GM18861 (cell line): Measurements from ENCODE around the gene GEMIN7.
"Not testable (repeated sequence)": the region's sequence is repeated elsewhere in the genome, so short reads cannot be mapped to it uniquely, and the experiment has no call there.

Source experiments
- ATAC-seq: cut with Tn5 transposase; IDR thresholded peaks from one replicate; pipeline ENCODE4 v1.9.1; 2021; ENCODE audit not compliant: unreplicated experiment

The GEMIN7 gene

GRCh38 chr19:45103156-45103507, 24.1 kb downstream of the GEMIN7 start:
- no peak for ATAC-seq

- ATAC-seq: no peak
Observed at GRCh38 chr19:45103508-45104319, 24.7 kb downstream of the GEMIN7 start.

- no peak for ATAC-seq
Observed at GRCh38 chr19:45104658-45105349, 25.7 kb downstream of the GEMIN7 start.

- ATAC-seq: not testable (repeated sequence)
Observed at GRCh38 chr19:45106363-45106762, 27.3 kb downstream of the GEMIN7 start.

- no peak for ATAC-seq
Observed at GRCh38 chr19:45107621-45108150, 28.6 kb downstream of the GEMIN7 start.

GRCh38 chr19:45110851-45111266, 31.8 kb downstream of the GEMIN7 start:
- ATAC-seq: no peak

GRCh38 chr19:45112111-45112827, 33.2 kb downstream of the GEMIN7 start:
- no peak for ATAC-seq

GRCh38 chr19:45113628-45114027, 34.6 kb downstream of the GEMIN7 start:
- ATAC-seq: no peak

GRCh38 chr19:45114116-45114515, 35.1 kb downstream of the GEMIN7 start:
- ATAC-seq: no peak

GRCh38 chr19:45115809-45116615, 37.0 kb downstream of the GEMIN7 start:
- no peak for ATAC-seq

- no peak for ATAC-seq
Observed at GRCh38 chr19:45117167-45117594, 38.1 kb downstream of the GEMIN7 start.

- ATAC-seq: no peak
Observed at GRCh38 chr19:45117671-45118070, 38.6 kb downstream of the GEMIN7 start.

- ATAC-seq: no peak
Observed at GRCh38 chr19:45118106-45118505, 39.0 kb downstream of the GEMIN7 start.

- ATAC-seq: not testable (repeated sequence)
Observed at GRCh38 chr19:45118591-45119355, 39.7 kb downstream of the GEMIN7 start.

GRCh38 chr19:45119582-45119981, 40.5 kb downstream of the GEMIN7 start:
- no peak for ATAC-seq

- no peak for ATAC-seq
Observed at GRCh38 chr19:45121827-45122345, 42.8 kb downstream of the GEMIN7 start.

- no peak for ATAC-seq
Observed at GRCh38 chr19:45122832-45123231, 43.8 kb downstream of the GEMIN7 start.

- no peak for ATAC-seq
Observed at GRCh38 chr19:45123440-45123850, 44.4 kb downstream of the GEMIN7 start.

GRCh38 chr19:45124021-45124420, 45.0 kb downstream of the GEMIN7 start:
- ATAC-seq: no peak

GRCh38 chr19:45125360-45125759, 46.3 kb downstream of the GEMIN7 start:
- ATAC-seq: no peak
